ENCODE results near the gene PTPN21.

Gene PTPN21

GRCh38 chr14:88479574-88479987 lies 75.2 kb downstream of the PTPN21 start:
- no peak overlapping the region for H3K4me3 ChIP-seq (ENCODE audit: low read depth, low read length)

GRCh38 chr14:88478931-88479330 lies 75.9 kb downstream of the PTPN21 start:
- Histone ChIP-seq H3K4me1 (ENCODE audit: control insufficient read depth in 1 of 2, insufficient read depth in 2 of 2, low read length in 2 of 2) (peaks cover 14 to 24% of the 10 kb centered on the region in 2 experiments), H3K18ac (ENCODE audit: low read length) (peak overlapping the region; percentile 15), H3K9me3 (ENCODE audit: insufficient read depth, low read depth, low read length) (peaks cover 6% of the 10 kb centered on the region), H3K9ac (ENCODE audit: low read length) (no peak overlapping the region), H2BK12ac (ENCODE audit: low read length) (no peak overlapping the region), H3K14ac (ENCODE audit: low read length) (no peak overlapping the region), H4K12ac (ENCODE audit: low read depth, low read length) (no peak overlapping the region), H3K4ac (ENCODE audit: low read depth, low read length) (no peak overlapping the region), H3K79me2 (ENCODE audit: control insufficient read depth, insufficient read depth, low read length, poor library complexity) (peaks cover 2% of the 10 kb centered on the region), H3K27me3 (ENCODE audit: insufficient read depth, low read length) (no peaks in the 10 kb centered on the region), H2BK120ac (ENCODE audit: insufficient read depth, low read length, poor library complexity) (no peak overlapping the region), H3K27ac (ENCODE audit: low read depth, low read length) (no peak overlapping the region), H2AK5ac (ENCODE audit: low read length) (no peak overlapping the region), H3K36me3 (ENCODE audit: control insufficient read depth in 1 of 2, insufficient read depth in 2 of 2, low read length in 2 of 2) (peaks cover 36 to 46% of the 10 kb centered on the region in 2 experiments), H3K4me3 (ENCODE audit: low read depth, low read length) (no peak overlapping the region), H3K79me1 (ENCODE audit: low read length) (peaks cover 9% of the 10 kb centered on the region), H4K8ac (ENCODE audit: low read depth, low read length) (no peak overlapping the region), H3K4me2 (ENCODE audit: low read length) (no peak overlapping the region), H4K91ac (ENCODE audit: low read depth, low read length) (no peak overlapping the region), H2BK5ac (ENCODE audit: low read depth, low read length, poor library complexity) (no peak overlapping the region), H2AFZ (ENCODE audit: insufficient read depth, low read length, poor library complexity) (no peak overlapping the region), H3K23ac (ENCODE audit: low read length) (no peak overlapping the region)
- no CpG with 5 or more reads among the region's 36 CpGs for WGBS (ENCODE audit: extremely low coverage, insufficient coverage, insufficient read length)
- no peak for DNase-seq

More at GRCh38 chr14:88479574-88479987, 75.2 kb downstream of the PTPN21 start:
- no peak for DNase-seq
- H3K79me1 ChIP-seq (ENCODE audit: low read length) = peaks cover 5% of the 10 kb centered on the region
- no CpG with 5 or more reads among the region's 40 CpGs for WGBS (ENCODE audit: extremely low coverage, insufficient coverage, insufficient read length)
- H3K14ac ChIP-seq (ENCODE audit: low read length) = no peak overlapping the region
- H2AK5ac ChIP-seq (ENCODE audit: low read length) = no peak overlapping the region
- H3K9ac ChIP-seq (ENCODE audit: low read length) = no peak overlapping the region
- no peak overlapping the region for H2AFZ ChIP-seq (ENCODE audit: insufficient read depth, low read length, poor library complexity)
- H3K27me3 ChIP-seq (ENCODE audit: insufficient read depth, low read length) = no peaks in the 10 kb centered on the region
- peaks cover 11 to 21% of the 10 kb centered on the region in 2 experiments for H3K4me1 ChIP-seq (ENCODE audit: control insufficient read depth in 1 of 2, insufficient read depth in 2 of 2, low read length in 2 of 2)
- H3K23ac ChIP-seq (ENCODE audit: low read length) = no peak overlapping the region
- peaks cover 6% of the 10 kb centered on the region for H3K9me3 ChIP-seq (ENCODE audit: insufficient read depth, low read depth, low read length)
- H4K12ac ChIP-seq (ENCODE audit: low read depth, low read length) = no peak overlapping the region
- no peak overlapping the region for H3K4me2 ChIP-seq (ENCODE audit: low read length)
- H3K36me3 ChIP-seq (ENCODE audit: control insufficient read depth in 1 of 2, insufficient read depth in 2 of 2, low read length in 2 of 2) = peaks cover 38 to 49% of the 10 kb centered on the region in 2 experiments
- no peak overlapping the region for H4K91ac ChIP-seq (ENCODE audit: low read depth, low read length)
- no peak overlapping the region for H3K4ac ChIP-seq (ENCODE audit: low read depth, low read length)
- no peak overlapping the region for H2BK120ac ChIP-seq (ENCODE audit: insufficient read depth, low read length, poor library complexity)
- no peak overlapping the region for H2BK12ac ChIP-seq (ENCODE audit: low read length)
- H3K79me2 ChIP-seq (ENCODE audit: control insufficient read depth, insufficient read depth, low read length, poor library complexity) = no peaks in the 10 kb centered on the region
- H2BK5ac ChIP-seq (ENCODE audit: low read depth, low read length, poor library complexity) = no peak overlapping the region
- no peak overlapping the region for H3K18ac ChIP-seq (ENCODE audit: low read length)
- H4K8ac ChIP-seq (ENCODE audit: low read depth, low read length) = no peak overlapping the region
- no peak overlapping the region for H3K27ac ChIP-seq (ENCODE audit: low read depth, low read length)

- Histone ChIP-seq H3K36me3 (ENCODE audit: control insufficient read depth in 1 of 2, insufficient read depth in 2 of 2, low read length in 2 of 2) (peaks cover 32 to 38% of the 10 kb centered on the region in 2 experiments), H3K4ac (ENCODE audit: low read depth, low read length) (no peak overlapping the region), H4K91ac (ENCODE audit: low read depth, low read length) (no peak overlapping the region), H4K12ac (ENCODE audit: low read depth, low read length) (no peak overlapping the region), H3K4me3 (ENCODE audit: low read depth, low read length) (no peak overlapping the region), H3K4me2 (ENCODE audit: low read length) (no peak overlapping the region), H3K23ac (ENCODE audit: low read length) (no peak overlapping the region), H3K18ac (ENCODE audit: low read length) (no peak overlapping the region), H3K79me1 (ENCODE audit: low read length) (peaks cover 9% of the 10 kb centered on the region), H3K79me2 (ENCODE audit: control insufficient read depth, insufficient read depth, low read length, poor library complexity) (peaks cover 2% of the 10 kb centered on the region), H2BK12ac (ENCODE audit: low read length) (no peak overlapping the region), H3K27ac (ENCODE audit: low read depth, low read length) (no peak overlapping the region), H3K9me3 (ENCODE audit: insufficient read depth, low read depth, low read length) (peaks cover 6% of the 10 kb centered on the region), H3K14ac (ENCODE audit: low read length) (no peak overlapping the region), H3K9ac (ENCODE audit: low read length) (no peak overlapping the region), H2AK5ac (ENCODE audit: low read length) (no peak overlapping the region), H3K27me3 (ENCODE audit: insufficient read depth, low read length) (no peaks in the 10 kb centered on the region), H4K8ac (ENCODE audit: low read depth, low read length) (peak overlapping the region; percentile 22), H3K4me1 (ENCODE audit: control insufficient read depth in 1 of 2, insufficient read depth in 2 of 2, low read length in 2 of 2) (peaks cover 14 to 23% of the 10 kb centered on the region in 2 experiments), H2BK5ac (ENCODE audit: low read depth, low read length, poor library complexity) (no peak overlapping the region), H2BK120ac (ENCODE audit: insufficient read depth, low read length, poor library complexity) (peak overlapping the region; percentile 29), H2AFZ (ENCODE audit: insufficient read depth, low read length, poor library complexity) (no peak overlapping the region)
- peak in 1 of 2 donors; percentile 68 for DNase-seq
- no CpG with 5 or more reads among the region's 6 CpGs for WGBS (ENCODE audit: extremely low coverage, insufficient coverage, insufficient read length)
These were observed 77.1 kb downstream of the PTPN21 start for GRCh38 chr14:88477513-88478250.

DNA sequence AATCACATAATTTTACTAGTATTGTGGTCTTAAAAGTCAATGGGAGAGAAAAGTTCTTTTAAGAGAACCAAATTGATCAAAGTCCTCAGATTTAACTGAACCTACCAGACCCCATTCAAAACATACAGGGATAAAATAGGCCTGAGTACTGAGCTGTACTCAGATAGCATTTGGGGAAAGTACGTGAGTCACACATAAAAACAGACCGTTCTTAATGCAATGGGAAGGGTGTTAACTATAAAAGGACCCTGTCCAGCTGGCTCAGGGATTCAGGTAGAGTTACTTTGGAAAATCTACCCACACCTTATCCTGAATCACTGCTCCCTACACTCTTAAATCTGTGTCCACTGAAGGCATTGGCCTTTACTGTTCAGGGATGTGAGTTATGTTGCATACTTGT lies 78.0 kb downstream of the PTPN21 start:
- H3K4me1 ChIP-seq (ENCODE audit: control insufficient read depth in 1 of 2, insufficient read depth in 2 of 2, low read length in 2 of 2) = peaks cover 8 to 16% of the 10 kb centered on the region in 2 experiments
- no peak overlapping the region for H2BK120ac ChIP-seq (ENCODE audit: insufficient read depth, low read length, poor library complexity)
- H3K27me3 ChIP-seq (ENCODE audit: insufficient read depth, low read length) = no peaks in the 10 kb centered on the region
- H3K9ac ChIP-seq (ENCODE audit: low read length) = no peak overlapping the region
- peaks cover 9% of the 10 kb centered on the region for H3K79me1 ChIP-seq (ENCODE audit: low read length)
- no peak overlapping the region for H3K4me3 ChIP-seq (ENCODE audit: low read depth, low read length)
- no peak overlapping the region for H2AFZ ChIP-seq (ENCODE audit: insufficient read depth, low read length, poor library complexity)
- no peak overlapping the region for H3K4me2 ChIP-seq (ENCODE audit: low read length)
- H3K18ac ChIP-seq (ENCODE audit: low read length) = no peak overlapping the region
- peaks cover 29 to 38% of the 10 kb centered on the region in 2 experiments for H3K36me3 ChIP-seq (ENCODE audit: control insufficient read depth in 1 of 2, insufficient read depth in 2 of 2, low read length in 2 of 2)
- WGBS (ENCODE audit: extremely low coverage, insufficient coverage, insufficient read length) = no CpG with 5 or more reads among the region's 2 CpGs
- H3K27ac ChIP-seq (ENCODE audit: low read depth, low read length) = peak overlapping the region; percentile 26
- no peak overlapping the region for H2BK12ac ChIP-seq (ENCODE audit: low read length)
- DNase-seq = no peak
- H3K79me2 ChIP-seq (ENCODE audit: control insufficient read depth, insufficient read depth, low read length, poor library complexity) = peaks cover 2% of the 10 kb centered on the region
- H2AK5ac ChIP-seq (ENCODE audit: low read length) = no peak overlapping the region
- no peak overlapping the region for H4K12ac ChIP-seq (ENCODE audit: low read depth, low read length)
- no peak overlapping the region for H3K23ac ChIP-seq (ENCODE audit: low read length)
- peaks cover 6% of the 10 kb centered on the region for H3K9me3 ChIP-seq (ENCODE audit: insufficient read depth, low read depth, low read length)
- H3K4ac ChIP-seq (ENCODE audit: low read depth, low read length) = no peak overlapping the region
- H4K91ac ChIP-seq (ENCODE audit: low read depth, low read length) = no peak overlapping the region
- H4K8ac ChIP-seq (ENCODE audit: low read depth, low read length) = no peak overlapping the region
- no peak overlapping the region for H3K14ac ChIP-seq (ENCODE audit: low read length)
- H2BK5ac ChIP-seq (ENCODE audit: low read depth, low read length, poor library complexity) = no peak overlapping the region

Measured in trophoblast cell (in vitro differentiated cells and primary cell).